WTC11 (cell line): ENCODE measurements around the gene HNF1A. TPM values are rescaled to one million over a fixed set of nuclear protein-coding genes. Genes with fewer than 3 reads are reported as not detected.

Source experiments
- ATAC-seq: fragments of 200-7000 bp; cut with Tn5 transposase; 2 replicates; pipeline ENCODE4 v1.10.0; 2021; ENCODE audit warnings: mild to moderate bottlenecking, moderate library complexity
- CTCF ChIA-PET: fragments of 300-600 bp; sonication (Branson Sonifier 250); formaldehyde crosslinking; loops from one replicate; lab custom pipeline; 2021; ENCODE audit warnings: antibody characterized with exemption; lab: Charles Lee
- POLR2A ChIA-PET: fragments of 350-600 bp; sonication (Branson Sonifier 250); formaldehyde crosslinking; loops from one replicate; lab custom pipeline; 2021; ENCODE audit warnings: antibody characterized with exemption; lab: Charles Lee
- DNase-seq: peaks from one replicate; pipeline ENCODE4 v3.0.0; 2021; ENCODE audit warnings: low spot score
- H3K27ac Mint-ChIP-seq: 2 replicates; pipeline ENCODE4 v1.8.0; 2021; ENCODE audit warnings: mixed read lengths
- H3K27me3 Mint-ChIP-seq: 2 replicates; pipeline ENCODE4 v1.8.0; 2021; ENCODE audit warnings: low read depth, mild to moderate bottlenecking, moderate library complexity, mixed read lengths
- H3K36me3 Mint-ChIP-seq: 2 replicates; pipeline ENCODE4 v1.8.0; 2021; ENCODE audit warnings: mixed read lengths
- H3K4me1 Mint-ChIP-seq: 2 replicates; pipeline ENCODE4 v1.8.0; 2022; ENCODE audit warnings: mixed read lengths
- H3K4me3 Mint-ChIP-seq: 2 replicates; pipeline ENCODE4 v1.8.0; 2021; ENCODE audit warnings: mild to moderate bottlenecking, moderate library complexity, mixed read lengths
- H3K9me3 Mint-ChIP-seq: 2 replicates; pipeline ENCODE4 v1.8.0; 2021; ENCODE audit warnings: mixed read lengths
- ATF6 ChIP-seq: sonication (generic); formaldehyde crosslinking; IDR thresholded peaks from 2 replicates; pipeline ENCODE4 v1.8.1; 2023; ENCODE audit warnings: mild to moderate bottlenecking, missing genetic modification reagents
- E2F5 ChIP-seq: sonication (generic); formaldehyde crosslinking; IDR thresholded peaks from 2 replicates; pipeline ENCODE4 v1.8.1; 2022; ENCODE audit warnings: mild to moderate bottlenecking, moderate library complexity, missing genetic modification reagents
- EMX1 ChIP-seq: fragments of 250-450 bp; sonication (Bioruptor Pico); IDR thresholded peaks from 2 replicates; pipeline ENCODE4 v1.8.0; 2021; ENCODE audit warnings: mild to moderate bottlenecking
- ESRRA ChIP-seq: sonication (generic); formaldehyde crosslinking; IDR thresholded peaks from 2 replicates; pipeline ENCODE4 v1.8.1; 2022; ENCODE audit warnings: mild to moderate bottlenecking, missing genetic modification reagents, borderline replicate concordance
- FOXK1 ChIP-seq: sonication (generic); formaldehyde crosslinking; IDR thresholded peaks from 2 replicates; pipeline ENCODE4 v1.8.0; 2022; ENCODE audit warnings: mild to moderate bottlenecking, moderate library complexity, missing genetic modification reagents
- GTF2I ChIP-seq: fragments of 250-450 bp; sonication (Bioruptor Pico); conservative IDR thresholded peaks from 2 replicates; pipeline ENCODE4 v1.4.0; 2021; ENCODE audit warnings: mild to moderate bottlenecking
- JAZF1 ChIP-seq: fragments of 250-450 bp; sonication (Bioruptor Pico); IDR thresholded peaks from 2 replicates; pipeline ENCODE4 v1.9.0; 2021; ENCODE audit warnings: moderate library complexity, mild to moderate bottlenecking, inconsistent platforms
- KAT7 ChIP-seq: sonication (generic); formaldehyde crosslinking; IDR thresholded peaks from 2 replicates; pipeline ENCODE4 v1.8.1; 2023; ENCODE audit warnings: missing genetic modification reagents, mild to moderate bottlenecking, borderline replicate concordance
- NFE2L1 ChIP-seq: sonication (generic); formaldehyde crosslinking; IDR thresholded peaks from 2 replicates; pipeline ENCODE4 v1.8.1; 2023; ENCODE audit warnings: missing genetic modification reagents
- NFYB ChIP-seq: sonication (generic); formaldehyde crosslinking; conservative IDR thresholded peaks from 2 replicates; pipeline ENCODE4 v1.8.0; 2022; ENCODE audit warnings: low read depth, missing genetic modification reagents
- TEAD1 ChIP-seq: sonication (generic); formaldehyde crosslinking; IDR thresholded peaks from 2 replicates; pipeline ENCODE4 v1.8.0; 2022; ENCODE audit warnings: mild to moderate bottlenecking, missing genetic modification reagents
- ZBTB21 ChIP-seq: sonication (generic); formaldehyde crosslinking; IDR thresholded peaks from 2 replicates; pipeline ENCODE4 v1.8.1; 2023; ENCODE audit warnings: mild to moderate bottlenecking, missing genetic modification reagents, borderline replicate concordance
- ZBTB43 ChIP-seq: sonication (generic); formaldehyde crosslinking; IDR thresholded peaks from 2 replicates; pipeline ENCODE4 v1.8.1; 2023; ENCODE audit warnings: mild to moderate bottlenecking, missing genetic modification reagents
- ZNF138 ChIP-seq: sonication (generic); formaldehyde crosslinking; conservative IDR thresholded peaks from 2 replicates; pipeline ENCODE4 v1.8.1; 2022; ENCODE audit warnings: mild to moderate bottlenecking, moderate library complexity, missing genetic modification reagents
- ZNF263 ChIP-seq: sonication (generic); formaldehyde crosslinking; IDR thresholded peaks from 2 replicates; pipeline ENCODE4 v1.8.1; 2022; ENCODE audit warnings: low read depth, mild to moderate bottlenecking, moderate library complexity, missing genetic modification reagents
- ZNF416 ChIP-seq: fragments of 250-450 bp; sonication (Bioruptor Pico); IDR thresholded peaks from 2 replicates; pipeline ENCODE4 v1.9.0; 2021; ENCODE audit warnings: mild to moderate bottlenecking, inconsistent platforms
- total RNA-seq: library from RNA; stranded (reverse); gene quantifications from 3 replicates; pipeline ENCODE4 v1.2.3, GENCODE V29; 2021
- TF ChIP-seq, protein P1 (sequence below): fragments of 250-450 bp; sonication (Bioruptor Pico); conservative IDR thresholded peaks from 2 replicates; pipeline ENCODE4 v1.9.0; 2021; ENCODE audit warnings: mild to moderate bottlenecking
- TF ChIP-seq, protein P2 (sequence below): fragments of 200-600 bp; IDR thresholded peaks from 2 replicates; pipeline ENCODE4 v1.8.0; 2022; ENCODE audit warnings: antibody characterized with exemption
- TF ChIP-seq, protein P3 (sequence below): sonication (generic); formaldehyde crosslinking; IDR thresholded peaks from 2 replicates; pipeline ENCODE4 v1.8.0; 2022; ENCODE audit warnings: mild to moderate bottlenecking, missing genetic modification reagents
- TF ChIP-seq, protein P4 (sequence below): sonication (generic); formaldehyde crosslinking; conservative IDR thresholded peaks from 2 replicates; pipeline ENCODE4 v1.8.1; 2022; ENCODE audit warnings: mild to moderate bottlenecking, missing genetic modification reagents

The HNF1A gene
- total RNA-seq, 1 experiment from 2014 or later, result not detected

- TF ChIP-seq ATF6 (CRISPR knock-in tag) (no peak), ESRRA (CRISPR knock-in tag) (no peak), ZBTB21 (CRISPR knock-in tag) (no peak), EMX1 (CRISPR knock-in tag) (no peak), NFYB (CRISPR knock-in tag) (no peak), ZBTB43 (CRISPR knock-in tag) (no peak)
- TF ChIP-seq, protein P1, sequence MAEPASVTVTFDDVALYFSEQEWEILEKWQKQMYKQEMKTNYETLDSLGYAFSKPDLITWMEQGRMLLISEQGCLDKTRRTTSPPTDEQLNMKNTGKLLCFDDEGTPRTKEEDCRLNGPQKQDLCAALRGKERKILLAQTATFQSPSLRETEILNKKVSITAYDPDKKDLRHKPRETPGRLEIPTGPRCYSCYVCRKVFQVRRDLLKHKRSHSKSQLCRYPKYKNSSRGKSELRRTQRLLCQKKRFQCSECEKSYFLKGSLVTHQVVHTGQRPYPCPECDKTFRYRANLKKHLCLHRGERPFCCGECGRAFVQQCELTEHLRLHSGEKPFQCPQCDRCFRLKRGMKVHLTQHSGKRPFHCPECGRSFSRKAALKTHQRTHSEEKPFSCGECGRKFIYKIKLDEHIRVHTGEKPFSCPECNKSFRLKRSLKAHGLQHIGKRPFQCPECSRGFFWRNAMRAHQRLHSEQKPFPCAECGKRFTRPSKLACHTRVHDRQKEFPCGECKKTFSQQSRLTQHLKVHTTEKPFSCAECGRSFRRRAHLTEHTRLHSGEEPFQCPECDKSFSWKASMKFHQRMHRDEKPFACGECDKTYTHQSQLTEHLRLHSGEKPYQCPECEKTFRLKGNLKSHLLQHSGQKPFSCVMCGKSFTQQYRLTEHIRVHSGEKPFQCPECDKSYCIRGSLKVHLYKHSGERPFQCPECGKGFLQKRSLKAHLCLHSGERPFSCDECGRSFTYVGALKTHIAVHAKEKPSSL (CRISPR knock-in tag), result no peak
These were observed 8.0 kb upstream of the HNF1A start (continued) for GRCh38 chr12:120970310-120970709.

DNA sequence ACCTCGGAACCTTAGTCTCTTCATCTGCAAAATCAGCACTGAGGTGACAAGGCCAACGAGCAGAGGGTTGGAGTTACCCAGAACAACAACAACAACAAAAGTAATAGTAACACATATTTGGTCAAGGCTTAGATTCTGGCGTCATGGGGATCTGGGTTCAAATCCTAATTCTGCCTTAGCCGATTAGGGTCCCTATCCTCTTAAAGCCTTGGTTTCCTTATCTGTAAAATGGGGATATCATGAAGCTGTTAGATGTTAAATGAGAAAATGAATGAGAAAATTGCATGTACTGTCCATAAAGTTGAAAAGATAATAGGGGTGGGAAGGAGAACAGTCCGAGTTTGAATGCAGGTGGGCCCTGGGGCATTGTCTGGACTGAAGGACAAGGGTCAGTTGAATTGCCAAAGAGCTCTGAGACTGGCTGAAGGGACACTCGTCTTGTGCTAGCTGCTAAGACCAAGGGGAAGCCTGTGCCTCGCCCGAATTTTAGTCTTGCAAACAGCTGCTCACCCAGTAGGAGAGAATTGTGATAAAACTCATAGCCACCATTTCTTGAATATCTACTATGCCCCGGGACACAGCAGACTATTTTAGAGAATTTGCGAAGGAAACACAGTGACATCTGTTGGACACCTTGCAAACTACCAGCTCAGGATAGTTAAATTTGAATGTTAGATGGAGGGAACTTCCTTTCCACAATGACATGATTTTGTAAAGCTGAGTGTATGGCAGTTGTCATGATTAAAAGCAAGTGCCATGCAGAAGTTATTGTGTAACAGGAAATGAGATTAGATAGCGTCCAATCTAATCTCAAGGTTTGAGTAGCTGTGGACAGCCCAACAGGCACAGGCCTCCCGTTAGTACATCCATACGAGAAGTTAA lies 6.8 kb upstream of the HNF1A start:
- ChIA-PET POLR2A (interaction anchor here (1.1 to 1.7 kb wide), 2 partner anchors 13 to 291 kb away, joined by 4 to 7 read pairs; no protein-coding TSS in a partner anchor), CTCF (interaction anchor here (0.6 to 3.4 kb wide), 57 partner anchors 10 to 604 kb away, joined by 3 to 32 read pairs (median 4); partner anchors contain the start of genes ACADS, MLEC, P2RX7 and POP5)
- Mint-ChIP-seq H3K27ac (peak overlapping the region; percentile 88), H3K27me3 (no peaks in the 10 kb centered on the region), H3K36me3 (no peaks in the 10 kb centered on the region), H3K4me3 (no peak overlapping the region), H3K9me3 (no peaks in the 10 kb centered on the region), H3K4me1 (peaks cover 17% of the 10 kb centered on the region)
- TF ChIP-seq JAZF1 (CRISPR knock-in tag), result no peak
- TF ChIP-seq, protein P2, sequence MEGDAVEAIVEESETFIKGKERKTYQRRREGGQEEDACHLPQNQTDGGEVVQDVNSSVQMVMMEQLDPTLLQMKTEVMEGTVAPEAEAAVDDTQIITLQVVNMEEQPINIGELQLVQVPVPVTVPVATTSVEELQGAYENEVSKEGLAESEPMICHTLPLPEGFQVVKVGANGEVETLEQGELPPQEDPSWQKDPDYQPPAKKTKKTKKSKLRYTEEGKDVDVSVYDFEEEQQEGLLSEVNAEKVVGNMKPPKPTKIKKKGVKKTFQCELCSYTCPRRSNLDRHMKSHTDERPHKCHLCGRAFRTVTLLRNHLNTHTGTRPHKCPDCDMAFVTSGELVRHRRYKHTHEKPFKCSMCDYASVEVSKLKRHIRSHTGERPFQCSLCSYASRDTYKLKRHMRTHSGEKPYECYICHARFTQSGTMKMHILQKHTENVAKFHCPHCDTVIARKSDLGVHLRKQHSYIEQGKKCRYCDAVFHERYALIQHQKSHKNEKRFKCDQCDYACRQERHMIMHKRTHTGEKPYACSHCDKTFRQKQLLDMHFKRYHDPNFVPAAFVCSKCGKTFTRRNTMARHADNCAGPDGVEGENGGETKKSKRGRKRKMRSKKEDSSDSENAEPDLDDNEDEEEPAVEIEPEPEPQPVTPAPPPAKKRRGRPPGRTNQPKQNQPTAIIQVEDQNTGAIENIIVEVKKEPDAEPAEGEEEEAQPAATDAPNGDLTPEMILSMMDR, result peak; percentile 24; the same call in 1 of the 2 replicates
- no peak for DNase-seq
- ATAC-seq, result peak; percentile 43; the same call in 1 of the 2 replicates

DNA sequence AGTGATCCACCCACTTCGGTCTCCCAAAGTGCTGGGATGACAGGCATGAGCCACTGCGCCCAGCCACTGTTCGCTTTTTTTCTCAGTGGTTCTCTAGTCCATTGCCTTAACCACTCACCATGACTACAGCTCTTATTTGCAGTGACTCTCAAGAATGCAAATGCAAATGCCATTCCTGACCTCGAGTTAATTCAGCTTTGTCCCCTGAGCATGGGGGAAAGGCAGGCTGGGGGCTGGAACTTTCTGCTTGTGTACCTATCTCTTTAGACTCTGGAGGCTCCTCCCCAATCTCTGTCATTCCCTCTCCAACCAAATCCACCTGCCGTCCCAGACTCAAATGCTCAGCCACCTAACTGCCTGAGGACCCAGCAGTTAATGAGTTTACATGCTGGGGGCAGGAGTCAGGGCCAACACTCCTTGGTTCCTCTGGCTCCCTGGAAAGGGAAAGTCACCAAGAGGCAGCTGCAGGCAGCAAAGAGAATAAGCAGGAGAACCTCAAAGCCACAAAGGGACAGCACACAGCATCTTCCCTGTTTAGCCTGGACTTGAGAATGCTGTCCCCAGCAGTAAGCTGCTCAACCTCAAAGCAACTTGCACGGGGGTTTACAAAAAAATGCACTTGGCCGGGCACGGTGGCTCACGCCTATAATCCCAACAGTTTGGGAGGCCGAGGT lies 5.3 kb upstream of the HNF1A start:
- TF ChIP-seq NFE2L1 (CRISPR knock-in tag) (0 out of 2 replicates have a peak, but pooled peaks have one; percentile 31), EMX1 (CRISPR knock-in tag) (no peak), E2F5 (CRISPR knock-in tag) (no peak), TEAD1 (CRISPR knock-in tag) (no peak), KAT7 (CRISPR knock-in tag) (no peak), ZNF263 (CRISPR knock-in tag) (no peak), ZNF138 (CRISPR knock-in tag) (no peak), ZNF416 (CRISPR knock-in tag) (no peak), GTF2I (CRISPR knock-in tag) (no peak), FOXK1 (no peak)
- TF ChIP-seq, protein P3, sequence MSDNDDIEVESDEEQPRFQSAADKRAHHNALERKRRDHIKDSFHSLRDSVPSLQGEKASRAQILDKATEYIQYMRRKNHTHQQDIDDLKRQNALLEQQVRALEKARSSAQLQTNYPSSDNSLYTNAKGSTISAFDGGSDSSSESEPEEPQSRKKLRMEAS (CRISPR knock-in tag), result 0 out of 2 replicates have a peak, but pooled peaks have one; percentile 23
- TF ChIP-seq, protein P4, sequence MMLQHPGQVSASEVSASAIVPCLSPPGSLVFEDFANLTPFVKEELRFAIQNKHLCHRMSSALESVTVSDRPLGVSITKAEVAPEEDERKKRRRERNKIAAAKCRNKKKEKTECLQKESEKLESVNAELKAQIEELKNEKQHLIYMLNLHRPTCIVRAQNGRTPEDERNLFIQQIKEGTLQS, result no peak
- TF ChIP-seq, all 79 proteins: peak for 2
- H3K4me3 Mint-ChIP-seq, result peak overlapping the region; percentile 25
- no peaks in the 10 kb centered on the region for H3K36me3 Mint-ChIP-seq
- peaks cover 17% of the 10 kb centered on the region for H3K4me1 Mint-ChIP-seq
- POLR2A ChIA-PET, result interaction anchor here (0.6 to 1.7 kb wide), 3 partner anchors 11 to 32 kb away, joined by 3 to 7 read pairs (median 4); no protein-coding TSS in a partner anchor
- CTCF ChIA-PET, result interaction anchor here (0.6 to 3.4 kb wide), 23 partner anchors 11 to 606 kb away, joined by 3 to 32 read pairs (median 6); no protein-coding TSS in a partner anchor
- no peaks in the 10 kb centered on the region for H3K9me3 Mint-ChIP-seq
- ATAC-seq (peak; percentile 95), DNase-seq (peak; percentile 71)
- peak overlapping the region; percentile 95 for H3K27ac Mint-ChIP-seq
- no peaks in the 10 kb centered on the region for H3K27me3 Mint-ChIP-seq
